Measurements from ENCODE around the gene MESD.
A peak's percentile ranks its signal among the peaks of the same experiment; 100 is the strongest.

MESD gene

DNA sequence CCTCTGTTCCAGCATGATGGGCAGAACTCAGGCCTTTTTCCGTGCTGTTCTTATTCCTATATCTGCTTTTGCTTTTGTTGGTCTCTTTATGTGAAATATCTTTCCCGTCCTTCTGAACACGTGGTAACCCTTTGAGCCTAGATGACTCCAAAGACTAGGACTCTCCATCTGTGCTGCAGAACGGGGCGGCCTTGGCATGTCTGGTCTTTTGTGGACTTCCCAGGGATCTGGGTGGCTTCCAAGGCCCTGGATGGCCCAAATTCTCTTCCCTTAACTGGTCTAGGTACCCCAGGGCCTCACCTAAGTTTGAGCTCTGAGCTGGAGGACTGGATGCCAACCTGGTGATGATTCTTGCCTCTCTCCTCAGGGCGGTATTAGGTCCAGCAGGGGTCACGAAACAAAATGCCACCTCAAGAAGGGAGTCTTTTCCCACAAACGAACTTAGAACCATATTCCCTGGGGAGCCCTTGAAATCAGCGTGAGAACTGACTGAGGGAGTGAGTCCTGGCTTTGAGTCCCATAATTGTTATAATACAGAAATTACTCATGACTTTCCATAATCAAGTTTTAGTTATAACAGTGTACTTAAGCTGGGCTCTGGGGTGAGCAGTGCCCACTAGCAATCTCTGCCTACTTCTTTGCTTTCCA, 25.0 kb upstream of the MESD start:
- DNase-seq, result no peak

DNA sequence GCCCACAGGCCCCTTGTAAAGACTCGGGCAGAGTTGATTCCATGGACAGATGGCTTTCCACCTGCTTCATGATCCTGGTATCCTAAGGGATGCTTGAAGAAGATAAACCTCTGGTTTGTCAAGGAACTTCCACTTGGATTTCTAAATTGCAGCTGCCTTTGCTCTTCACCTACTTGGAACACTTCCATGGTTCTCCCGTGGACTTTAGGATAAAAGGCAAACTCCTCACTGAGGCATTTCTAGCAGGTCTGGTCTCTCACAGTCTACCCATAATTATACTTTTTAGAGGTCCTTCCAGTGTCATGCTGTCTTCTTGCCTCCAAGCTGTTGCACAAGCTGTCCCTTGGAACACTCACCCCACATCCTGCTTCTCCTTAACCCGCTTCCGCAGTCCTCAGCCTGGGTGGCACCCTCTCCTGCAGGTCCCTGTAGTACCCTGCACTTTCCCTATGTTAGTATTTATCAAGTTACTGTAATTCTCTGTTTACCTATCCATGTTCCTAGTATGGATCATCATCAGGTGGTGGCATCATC, 23.8 kb upstream of the MESD start:
- no peak for DNase-seq

DNA sequence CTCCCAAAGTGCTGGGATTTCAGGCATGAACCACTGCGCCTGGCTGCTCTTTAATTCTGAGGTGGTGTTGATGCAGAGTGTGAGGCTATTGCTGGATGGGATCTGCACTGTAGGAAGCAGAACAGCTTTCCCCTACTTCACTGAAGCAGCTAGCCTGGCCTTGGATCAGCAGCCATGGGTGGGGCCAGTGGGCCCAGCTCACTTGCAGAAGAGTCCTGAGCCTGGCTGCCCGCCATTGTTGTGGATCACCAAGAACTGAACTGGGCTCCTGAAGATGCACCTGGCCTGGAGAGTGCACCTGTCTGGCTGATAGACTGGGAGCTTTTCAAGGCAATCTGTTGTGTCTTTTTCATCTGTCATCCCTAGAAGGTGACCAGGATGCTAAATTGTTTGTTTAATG, 23.0 kb upstream of the MESD start:
- DNase-seq, result no peak

DNA sequence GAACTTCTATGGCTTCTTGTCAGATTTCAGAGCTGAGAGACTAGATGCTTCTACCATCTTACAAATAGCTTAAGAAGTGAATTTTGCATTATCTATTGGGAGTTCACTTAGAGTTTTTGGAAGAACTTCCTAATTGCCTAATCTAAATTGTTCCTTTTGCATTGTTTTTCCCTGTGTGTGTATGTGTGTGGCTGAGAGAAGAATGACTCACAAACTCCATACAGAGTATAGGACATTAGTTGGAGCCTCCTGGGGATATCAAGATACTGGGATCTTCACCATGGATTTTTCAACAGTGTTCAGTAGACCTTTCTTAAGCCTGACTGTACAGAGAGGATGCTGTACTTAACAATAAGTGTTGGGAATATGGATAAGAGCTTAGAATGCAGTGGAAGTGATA, 22.0 kb upstream of the MESD start:
- DNase-seq, result no peak

DNA sequence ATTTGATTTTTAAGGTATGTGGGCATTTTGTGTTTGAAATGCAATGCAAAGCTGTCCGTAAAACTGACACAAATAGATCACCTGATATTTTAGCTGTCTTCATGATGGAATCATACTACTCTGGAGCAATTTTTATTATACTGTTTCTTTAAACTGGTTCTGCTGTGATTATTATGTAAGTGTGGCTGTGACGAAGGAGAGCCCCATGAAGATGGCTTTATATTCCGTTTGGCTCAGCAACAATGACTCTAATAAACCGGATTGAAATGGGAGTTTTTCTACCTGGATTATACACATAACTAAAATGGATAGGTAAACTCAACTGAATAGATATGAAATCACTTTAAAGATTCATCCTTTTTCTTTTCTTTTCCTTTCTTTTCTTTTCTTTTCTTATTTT, 20.5 kb upstream of the MESD start:
- DNase-seq, result no peak

- DNase-seq, result no peak
Measured at GRCh38 chr15:81008312-81008711, 18.7 kb upstream of the MESD start.

GRCh38 chr15:81007428-81008064, 17.9 kb upstream of the MESD start:
- no peak for DNase-seq

DNA sequence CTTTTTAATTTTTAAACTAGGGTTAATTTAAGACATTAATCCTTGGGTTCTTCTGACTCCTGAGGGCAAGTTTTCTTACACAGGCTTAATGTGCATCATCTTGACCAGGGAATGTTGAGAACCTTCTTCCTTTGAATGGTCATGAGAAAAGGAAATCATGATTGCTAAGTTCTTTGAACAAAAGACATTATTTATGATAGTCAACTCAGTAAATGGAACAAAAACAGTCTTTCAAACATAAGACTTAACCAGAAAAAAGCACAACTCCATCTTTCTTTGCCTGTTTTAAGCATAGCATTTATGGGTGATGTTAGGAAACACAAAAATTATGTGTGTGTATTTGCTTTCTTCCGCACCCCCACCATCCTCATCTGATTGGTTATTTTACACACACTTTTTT, 16.5 kb upstream of the MESD start:
- DNase-seq, result no peak

DNA sequence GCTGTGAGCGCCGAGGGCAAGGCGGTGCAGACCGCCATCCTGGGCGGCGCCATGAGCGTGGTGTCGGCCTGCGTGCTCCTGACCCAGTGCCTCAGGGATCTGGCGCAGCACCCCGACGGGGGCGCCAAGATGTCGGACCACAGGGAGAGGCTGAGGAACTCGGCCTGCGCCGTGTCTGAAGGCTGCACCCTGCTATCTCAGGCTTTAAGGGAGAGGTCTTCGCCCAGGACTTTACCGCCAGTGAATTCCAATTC, 13.4 kb upstream of the MESD start:
- no peak for DNase-seq

GRCh38 chr15:81002331-81003096, 12.9 kb upstream of the MESD start:
- no peak for DNase-seq

GRCh38 chr15:81002009-81002330, 12.4 kb upstream of the MESD start:
- DNase-seq, result no peak

DNA sequence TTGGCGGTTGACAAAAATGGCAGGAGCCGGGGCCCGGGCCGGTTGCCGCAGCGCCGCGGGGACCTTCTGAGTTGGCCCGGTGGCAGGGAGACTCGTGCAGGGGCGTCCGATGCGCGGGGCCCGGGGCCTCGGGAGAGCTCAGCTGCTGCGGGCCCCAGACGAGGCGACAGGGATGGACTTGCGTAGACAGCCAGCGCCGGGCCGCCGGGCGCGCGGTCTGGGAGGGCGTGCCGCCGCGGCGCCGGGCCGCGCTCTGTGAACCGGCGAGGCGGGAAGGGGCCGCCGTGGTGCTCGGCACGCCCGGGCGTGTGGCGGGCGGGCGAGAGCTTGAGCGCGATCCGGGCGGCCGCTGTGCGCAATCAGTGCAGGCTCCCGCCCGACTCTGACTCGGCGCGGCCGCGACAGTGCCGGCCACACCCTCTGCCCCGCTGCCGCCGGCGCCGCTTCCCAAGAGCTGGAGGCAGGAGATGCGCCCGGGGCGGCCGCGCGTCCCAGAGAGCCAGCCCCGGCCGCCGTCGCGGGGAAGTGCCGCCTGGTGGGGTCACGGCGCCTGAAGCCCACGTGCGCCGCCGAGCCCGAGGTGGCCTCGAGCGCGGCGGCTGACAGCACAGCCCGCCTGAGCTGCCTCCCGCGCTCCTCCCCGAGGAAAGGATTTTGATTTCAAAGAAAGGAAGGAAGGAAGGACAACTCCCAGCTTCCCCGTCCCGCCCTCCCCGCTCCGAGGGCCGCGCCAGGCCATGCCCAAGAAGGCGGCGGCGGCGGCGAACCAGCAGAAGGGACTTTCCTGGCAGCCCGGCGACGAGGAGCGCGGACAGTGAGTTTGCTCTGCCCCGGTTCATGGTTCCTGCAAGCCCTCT, 11.8 kb upstream of the MESD start:
- DNase-seq, result peak; percentile 1

GRCh38 chr15:81000624-81001151, 11.1 kb upstream of the MESD start, which contains the start of gene TLNRD1:
Gene TLNRD1, plus strand, starts transcription at chr15:81000923. Its CDS starts 1,349 bp downstream, at chr15:81002272.
- peak; percentile 60 for DNase-seq

DNA sequence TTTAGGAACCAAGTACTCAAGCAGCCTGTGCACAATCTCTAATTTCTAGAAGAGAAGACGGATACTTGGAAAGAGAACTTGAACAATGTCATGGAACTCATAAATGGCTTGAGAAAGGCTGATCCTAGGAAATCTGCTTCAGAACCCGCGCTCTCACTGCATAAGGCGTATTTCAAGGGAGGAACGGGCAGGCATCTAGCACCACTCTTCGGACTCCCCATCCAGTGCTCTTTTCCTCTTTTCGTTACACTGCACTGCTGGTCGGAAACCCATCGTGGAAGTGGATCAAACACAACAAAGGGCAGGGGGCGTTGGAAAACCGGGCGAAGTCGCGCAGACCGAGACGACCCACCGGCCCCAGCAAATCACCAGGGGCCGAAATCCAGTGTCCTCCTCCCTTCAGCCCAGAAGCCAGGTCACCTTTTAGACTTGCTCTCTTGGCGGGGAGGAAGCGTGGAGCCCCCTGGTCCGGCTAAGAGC, 10.6 kb upstream of the MESD start:
- no peak for DNase-seq

DNA sequence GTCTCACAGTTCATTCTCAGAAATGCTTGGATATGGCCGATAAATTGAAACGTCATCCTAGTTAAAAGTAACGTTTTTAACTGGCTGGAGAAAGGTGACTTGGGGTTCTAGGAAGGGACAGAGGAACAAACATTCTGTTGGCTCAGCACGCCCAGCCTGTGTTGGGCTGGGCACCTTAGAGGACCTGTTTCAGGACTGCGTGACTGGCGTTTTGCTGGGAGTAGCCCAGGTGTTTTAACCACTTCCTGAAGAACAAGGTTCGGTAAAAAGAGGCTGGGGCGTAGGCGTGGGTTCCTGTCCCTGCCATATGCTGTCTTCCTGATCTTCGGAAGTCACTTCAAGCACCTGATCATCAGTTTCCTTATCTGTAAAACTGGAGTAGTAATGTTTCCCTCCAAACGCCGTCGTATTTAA, 10.0 kb upstream of the MESD start:
- DNase-seq, result no peak

- no peak for DNase-seq
Measured at GRCh38 chr15:80998251-80998650, 8.6 kb upstream of the MESD start.

DNA sequence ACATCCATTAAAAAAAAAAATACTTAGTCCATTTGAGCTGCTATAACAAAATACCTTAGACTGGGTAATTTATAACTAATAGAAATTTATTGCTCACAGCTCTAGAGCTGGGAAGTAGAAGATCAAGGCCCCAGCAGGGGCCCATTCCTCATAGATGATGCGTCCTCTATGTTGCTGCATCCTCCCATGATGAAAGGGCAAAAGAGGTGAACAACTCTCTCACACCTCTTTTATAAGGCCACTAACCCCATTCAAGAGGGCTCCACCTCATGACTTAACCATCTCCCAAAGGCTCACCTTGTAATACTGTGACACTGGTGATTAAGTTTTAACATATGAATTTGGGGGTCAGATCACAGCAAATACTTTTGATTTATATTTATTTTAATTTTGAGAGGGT, 8.1 kb upstream of the MESD start:
- no peak for DNase-seq

DNA sequence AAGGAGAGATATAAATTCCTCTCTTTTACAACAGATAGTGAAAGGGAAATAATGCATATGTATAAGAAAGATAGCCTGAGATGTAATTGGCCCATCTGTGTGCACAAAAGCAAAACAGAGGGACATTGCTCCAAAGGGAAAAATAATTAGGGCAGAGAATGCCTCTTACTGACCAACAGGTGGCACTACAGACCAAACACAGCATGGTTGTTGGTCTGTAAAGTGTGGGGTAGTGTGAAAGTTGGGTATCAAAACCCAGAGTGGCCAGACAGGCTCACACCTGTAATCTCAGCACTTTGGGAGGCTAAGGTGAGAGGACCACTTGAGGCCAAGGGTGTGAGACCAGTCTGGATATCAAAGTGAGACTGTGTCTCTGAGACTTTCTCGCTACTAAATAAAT, 6.6 kb upstream of the MESD start:
- DNase-seq, result no peak

- DNase-seq, result no peak
Measured at GRCh38 chr15:80992441-80992840, 2.8 kb upstream of the MESD start.

DNA sequence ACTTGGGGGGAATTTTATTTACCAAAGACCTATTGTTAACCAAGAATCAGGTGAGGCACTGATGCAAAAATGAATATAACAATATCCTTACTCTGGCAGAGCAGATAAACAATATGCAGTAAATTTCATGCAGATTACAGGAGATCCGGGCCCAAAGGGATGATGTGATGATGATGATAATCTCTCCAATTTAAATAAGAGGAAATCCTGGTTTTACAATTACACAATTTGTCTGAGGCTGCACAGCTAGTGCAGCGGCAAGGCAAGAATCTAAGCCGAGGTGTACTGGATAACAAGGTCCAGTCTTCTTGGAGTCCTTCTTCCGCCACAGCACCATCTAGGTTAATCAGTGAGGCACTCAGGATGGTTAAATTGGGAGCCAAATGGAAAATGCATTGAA, 2.4 kb upstream of the MESD start:
- no peak for DNase-seq

GRCh38 chr15:80991421-80991820, 1.8 kb upstream of the MESD start:
- no peak for DNase-seq

- no peak for DNase-seq
Measured at GRCh38 chr15:80990955-80991354, 1.3 kb upstream of the MESD start.

- DNase-seq, result no peak
Measured at GRCh38 chr15:80989081-80989517, 520 bp downstream of the MESD start.
